ENCODE measurements around the gene POU3F1.

Gene POU3F1

DNA sequence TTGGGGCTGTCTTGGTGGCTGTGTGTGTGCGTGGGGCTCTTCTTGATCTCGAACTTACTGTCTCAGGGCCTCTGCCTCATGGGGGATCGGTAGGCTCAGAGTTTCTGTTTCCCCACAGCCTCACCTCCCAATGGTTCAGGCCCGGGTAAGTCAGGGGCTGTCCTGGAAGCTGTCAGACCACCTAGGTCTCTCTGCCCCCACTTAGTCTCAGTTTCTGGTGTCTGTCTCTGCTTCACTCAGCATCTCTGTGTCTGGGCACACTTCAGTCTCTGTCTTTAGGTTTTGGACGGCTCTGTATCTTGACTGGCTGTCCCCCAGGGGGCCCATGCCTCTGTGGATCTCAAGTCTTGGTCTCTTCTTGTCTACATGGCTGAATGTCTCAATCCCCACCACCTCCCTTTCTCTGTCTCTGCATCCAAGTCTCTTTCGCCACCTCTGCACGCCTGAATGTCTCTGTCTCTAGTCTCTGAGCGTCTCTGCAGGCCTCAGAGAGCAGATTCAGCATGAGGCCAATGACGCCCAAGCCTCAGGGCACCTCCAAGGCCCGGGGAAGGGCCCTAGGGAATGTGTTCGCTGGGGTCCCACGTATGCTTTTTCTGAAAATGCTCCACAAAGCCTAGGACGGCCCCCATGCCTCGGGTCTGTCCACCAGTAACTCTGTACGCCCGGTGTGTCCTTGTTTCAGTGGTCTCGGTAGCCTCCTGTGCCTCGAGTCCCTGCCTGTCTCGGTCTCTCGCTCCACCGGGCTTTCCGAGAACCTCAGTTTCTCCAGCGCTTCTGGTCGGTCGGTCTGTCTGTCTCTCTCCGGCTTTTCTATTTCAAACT is 42.1 kb downstream of the POU3F1 start:
- DNase-seq (ENCODE audit: insufficient read length, low spot score) = no peak
- no peak for TF ChIP-seq POLR2A (IDR thresholded peaks at IDR 0.05; ENCODE audit: low read depth, low read length)
- no peak for FAIRE-seq

DNA sequence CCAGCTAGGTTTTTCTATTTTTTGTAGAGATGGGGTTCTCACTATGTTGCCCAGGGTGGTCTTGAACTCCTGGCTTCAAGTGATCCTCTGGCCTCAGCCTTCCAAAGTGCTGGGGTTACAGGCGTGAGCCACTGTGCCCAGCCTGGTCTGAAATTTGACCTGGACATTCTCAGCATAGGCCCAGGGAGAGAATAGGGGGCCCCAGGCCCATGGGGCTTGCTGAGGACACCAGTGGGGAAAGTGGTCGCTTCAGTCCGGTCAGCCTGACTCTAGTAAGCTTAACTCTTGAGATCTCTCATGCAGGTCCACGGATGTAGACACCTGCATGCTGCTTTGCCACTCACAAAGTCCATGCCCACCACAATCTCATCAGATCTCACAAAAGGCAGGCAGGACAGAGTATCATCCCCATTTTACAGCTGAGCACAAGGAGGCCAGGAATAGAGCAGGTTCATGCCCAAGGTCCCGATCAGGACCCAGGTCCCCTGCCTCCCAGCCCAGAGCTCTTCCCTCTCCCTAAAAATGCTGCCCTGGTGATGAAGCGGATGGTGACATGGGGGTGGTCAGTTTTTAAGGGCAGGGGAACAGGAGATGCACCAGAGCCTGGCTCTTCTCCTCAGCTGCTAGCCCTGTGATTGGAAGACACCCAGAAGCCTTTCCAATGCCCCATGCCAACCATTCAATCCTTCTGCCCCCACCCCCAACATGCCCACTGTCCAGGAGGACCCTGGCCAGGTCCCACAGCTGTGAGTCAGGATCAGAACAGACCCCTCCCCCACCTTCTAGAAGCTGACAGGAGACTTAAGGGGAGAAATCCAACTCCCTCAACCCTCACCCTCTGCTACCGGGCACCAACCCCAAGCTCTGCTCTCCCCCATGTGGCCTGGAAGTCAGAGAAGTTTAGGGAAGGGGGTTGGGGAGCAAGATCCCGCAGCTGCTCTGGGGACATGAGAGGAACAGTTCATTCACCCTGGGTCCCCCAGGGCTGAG is 43.0 kb downstream of the POU3F1 start:
- FAIRE-seq (no peak), DNase-seq (ENCODE audit: insufficient read length, low spot score) (no peak)
- TF ChIP-seq POLR2A (IDR thresholded peaks at IDR 0.05; ENCODE audit: low read depth, low read length) = no peak

DNA sequence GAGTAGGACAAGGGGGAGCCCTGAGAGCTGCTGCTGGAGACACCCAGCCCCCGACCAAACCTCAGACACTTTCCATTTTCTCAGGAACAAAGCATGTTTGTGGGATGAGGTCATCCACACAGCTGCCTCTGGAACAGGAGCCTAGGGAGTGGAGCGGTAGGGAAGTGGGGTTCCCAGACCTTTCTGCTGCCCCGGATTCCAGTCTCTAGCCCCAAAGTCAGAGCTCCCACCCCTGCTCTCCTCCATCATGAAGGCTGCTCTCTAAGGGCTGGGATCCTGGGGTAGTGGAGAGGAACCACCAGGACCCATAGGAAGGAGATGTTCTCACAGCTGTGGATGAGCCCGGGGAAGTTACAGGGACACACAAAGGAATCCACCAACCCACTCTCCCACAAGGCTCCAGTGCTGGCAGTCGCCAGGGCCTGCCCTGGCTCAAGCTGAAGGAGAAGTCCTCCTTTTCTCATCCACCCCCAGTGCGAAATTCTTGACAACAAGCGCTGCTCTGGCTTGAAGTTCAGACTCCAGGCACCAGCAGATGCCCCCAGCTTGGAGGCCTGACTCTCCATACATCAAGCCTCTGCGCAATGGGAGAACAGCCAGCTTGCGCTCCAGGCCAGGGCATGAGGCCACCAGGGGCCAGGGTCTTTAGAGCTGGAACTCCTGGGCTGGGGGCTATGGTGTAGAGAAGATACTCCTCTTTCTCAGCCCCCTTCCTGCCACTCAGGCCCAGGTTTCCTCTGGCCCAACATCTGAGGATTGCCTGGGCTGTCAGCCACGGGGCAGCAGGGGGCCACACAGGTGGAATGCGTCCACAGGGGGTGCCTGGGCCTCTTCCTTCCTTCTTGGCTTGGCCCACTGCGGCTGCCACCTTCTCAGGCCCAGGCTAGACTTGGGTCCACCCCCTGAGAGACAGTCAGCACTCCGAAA is 45.8 kb downstream of the POU3F1 start:
- TF ChIP-seq POLR2A (IDR thresholded peaks at IDR 0.05; ENCODE audit: low read depth, low read length) = no peak; the same call in 1 of the 2 replicates
- DNase-seq (ENCODE audit: insufficient read length, low spot score) (peak; percentile 63), FAIRE-seq (no peak)

DNA sequence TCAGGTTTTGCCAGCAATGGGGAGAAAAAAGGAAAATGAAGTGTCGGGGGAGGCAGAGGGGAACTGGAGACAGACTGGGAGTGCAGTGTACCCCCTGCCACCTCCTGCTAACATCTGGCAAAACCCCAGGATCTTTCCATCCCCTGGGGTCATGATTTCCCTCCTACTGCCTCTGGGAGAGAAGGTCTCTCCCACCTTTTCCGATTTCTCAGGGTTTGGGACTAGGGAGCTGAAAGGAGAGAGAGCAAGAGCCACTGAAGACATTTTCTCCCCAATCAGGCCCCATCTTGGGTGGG is 46.4 kb downstream of the POU3F1 start:
- DNase-seq (ENCODE audit: insufficient read length, low spot score) = no peak
- no peak for TF ChIP-seq POLR2A (IDR thresholded peaks at IDR 0.05; ENCODE audit: low read depth, low read length)
- no peak for FAIRE-seq

DNA sequence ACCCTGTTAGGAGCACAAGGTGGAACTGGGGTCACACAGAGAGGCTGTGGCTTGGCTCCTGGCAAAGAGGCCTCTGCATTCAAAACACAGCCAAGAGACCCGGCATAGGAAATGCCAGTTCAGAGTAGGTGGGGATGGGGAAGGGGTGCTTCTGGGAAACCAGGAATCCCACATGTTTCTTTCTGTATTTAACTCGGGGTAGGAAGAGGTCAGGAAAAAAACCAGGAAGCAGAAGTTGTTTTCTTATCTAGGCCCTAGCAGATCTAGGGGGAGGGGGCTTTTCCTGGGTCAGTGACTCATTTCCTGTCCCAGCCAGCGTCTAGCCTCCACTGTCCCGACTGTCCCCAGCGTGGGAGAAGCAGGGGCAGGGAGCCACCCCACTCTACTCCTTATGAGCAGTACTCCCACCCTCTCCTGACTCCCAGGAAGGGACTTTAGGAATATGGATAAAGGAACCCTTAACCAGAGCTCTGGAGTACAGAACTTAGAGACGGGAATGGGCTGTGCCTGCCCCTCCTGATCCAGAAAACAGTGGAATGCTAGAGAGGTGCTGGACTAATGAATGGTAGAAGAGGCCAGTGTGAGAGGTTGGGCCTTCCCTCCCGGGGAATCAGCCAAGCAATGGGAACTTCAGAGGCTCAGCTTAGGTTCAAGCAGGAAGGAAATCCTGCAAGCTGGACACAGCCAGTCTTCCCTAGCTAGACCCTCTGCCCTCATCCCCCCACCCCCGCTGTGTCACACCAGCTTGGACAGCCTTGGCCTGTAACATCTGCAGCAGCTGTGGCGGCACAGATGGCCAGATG is 47.0 kb downstream of the POU3F1 start:
- no peak for TF ChIP-seq POLR2A (IDR thresholded peaks at IDR 0.05; ENCODE audit: low read depth, low read length)
- DNase-seq (ENCODE audit: insufficient read length, low spot score) (peak; percentile 56), FAIRE-seq (no peak)

DNA sequence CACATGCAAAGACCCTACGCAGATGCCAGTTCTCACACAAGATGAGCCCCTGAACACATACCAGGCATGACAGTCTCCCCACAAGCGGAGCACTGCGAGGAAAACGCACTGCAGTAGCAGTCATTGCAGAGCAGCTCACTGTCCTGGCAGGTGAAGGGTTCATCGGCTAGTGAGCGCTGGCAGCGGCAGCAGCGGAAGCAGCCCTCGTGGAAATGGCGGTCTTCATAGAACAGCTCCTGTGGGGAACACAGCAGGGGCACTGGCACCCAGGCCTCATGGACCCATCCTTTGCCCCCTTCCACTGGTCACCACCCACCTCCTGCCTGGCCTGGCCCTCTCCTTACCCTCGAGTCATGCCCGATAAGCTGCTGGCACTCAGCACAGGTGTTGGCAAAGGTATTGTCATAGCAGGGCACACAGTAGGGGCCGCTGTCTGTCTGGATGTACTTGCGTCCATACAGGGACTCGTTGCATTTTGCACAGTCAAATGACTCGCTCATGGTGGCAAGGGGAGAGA is 47.6 kb downstream of the POU3F1 start:
- FAIRE-seq (no peak), DNase-seq (ENCODE audit: insufficient read length, low spot score) (no peak)
- no peak for TF ChIP-seq POLR2A (IDR thresholded peaks at IDR 0.05; ENCODE audit: low read depth, low read length)

DNA sequence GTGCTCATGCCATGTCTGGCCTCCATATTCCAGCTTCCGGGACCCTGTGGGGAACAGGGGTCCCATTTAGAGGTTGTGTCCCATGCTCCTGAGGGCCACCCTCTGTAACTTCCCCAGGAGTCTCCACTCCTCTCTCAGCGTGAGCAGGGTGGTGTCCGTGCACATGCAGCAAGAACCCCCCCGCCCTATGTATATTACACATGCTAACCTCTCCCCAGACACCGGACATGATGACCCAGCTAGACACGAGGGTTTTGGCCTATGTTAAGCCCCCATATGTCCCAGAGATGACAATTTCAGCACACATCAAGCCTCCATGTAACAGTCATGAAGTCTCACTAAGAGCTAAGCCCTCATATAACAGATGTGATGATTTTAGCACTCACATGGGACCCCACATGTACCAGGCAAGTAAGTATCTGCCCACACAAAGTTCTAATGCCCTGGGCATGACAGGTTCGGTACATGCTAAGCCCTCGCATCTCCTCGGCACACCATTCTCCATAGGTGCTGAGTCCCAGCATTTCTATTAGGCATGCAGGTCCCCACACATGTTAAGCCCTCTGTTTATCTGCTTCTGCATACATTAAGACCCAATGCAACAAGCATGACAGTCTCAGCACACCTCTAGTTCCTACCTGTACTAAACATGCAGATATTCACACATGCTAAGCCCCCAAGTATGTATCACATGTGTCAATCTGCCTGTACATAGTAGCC is 48.3 kb downstream of the POU3F1 start:
- no peak for FAIRE-seq

DNA sequence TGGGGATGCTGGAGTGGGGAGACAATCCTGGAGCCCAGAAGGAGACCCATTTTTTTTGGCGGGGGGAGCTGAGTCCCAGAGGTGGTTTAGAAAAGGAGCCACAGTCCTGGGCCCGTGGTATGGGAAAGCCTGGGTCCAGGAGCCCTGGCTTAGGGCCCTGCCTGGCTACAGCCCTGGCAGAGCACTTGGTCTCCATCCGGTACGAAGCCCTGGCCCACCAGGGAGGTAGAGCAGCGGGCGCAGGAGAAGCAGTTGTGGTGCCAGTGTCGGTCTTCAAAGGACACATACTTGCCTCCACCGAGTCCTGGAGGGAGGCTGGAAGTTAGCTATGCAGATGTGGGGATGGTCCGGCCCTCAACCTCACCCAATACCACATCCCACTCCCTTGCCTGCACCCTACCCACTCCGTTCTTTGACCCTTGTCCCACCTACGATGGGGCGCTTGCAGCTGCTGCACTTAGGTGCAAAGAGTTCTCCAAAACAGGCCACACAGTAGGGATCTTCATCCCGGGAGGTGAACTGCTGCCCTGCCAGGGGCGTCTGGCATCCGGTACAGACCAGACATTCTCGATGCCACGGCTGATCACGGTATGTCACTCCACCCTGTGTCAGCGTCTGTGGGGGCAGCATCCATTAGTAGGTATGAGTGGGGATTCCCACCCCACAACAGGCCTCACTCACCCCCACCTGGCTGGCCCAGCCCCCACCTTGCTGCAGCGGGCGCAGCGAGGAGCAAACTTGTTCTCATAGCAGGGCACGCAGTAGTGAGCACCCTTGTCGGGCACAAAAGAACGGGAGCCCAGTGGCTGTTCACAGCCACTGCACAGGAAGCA is 49.1 kb downstream of the POU3F1 start:
- no peak for DNase-seq (ENCODE audit: insufficient read length, low spot score)
- no peak for FAIRE-seq
- TF ChIP-seq POLR2A (IDR thresholded peaks at IDR 0.05; ENCODE audit: low read depth, low read length) = no peak

More for the DNA sequence above, 48.3 kb downstream of the POU3F1 start:
- TF ChIP-seq POLR2A (IDR thresholded peaks at IDR 0.05; ENCODE audit: low read depth, low read length) = no peak
- DNase-seq (ENCODE audit: insufficient read length, low spot score) = no peak

DNA sequence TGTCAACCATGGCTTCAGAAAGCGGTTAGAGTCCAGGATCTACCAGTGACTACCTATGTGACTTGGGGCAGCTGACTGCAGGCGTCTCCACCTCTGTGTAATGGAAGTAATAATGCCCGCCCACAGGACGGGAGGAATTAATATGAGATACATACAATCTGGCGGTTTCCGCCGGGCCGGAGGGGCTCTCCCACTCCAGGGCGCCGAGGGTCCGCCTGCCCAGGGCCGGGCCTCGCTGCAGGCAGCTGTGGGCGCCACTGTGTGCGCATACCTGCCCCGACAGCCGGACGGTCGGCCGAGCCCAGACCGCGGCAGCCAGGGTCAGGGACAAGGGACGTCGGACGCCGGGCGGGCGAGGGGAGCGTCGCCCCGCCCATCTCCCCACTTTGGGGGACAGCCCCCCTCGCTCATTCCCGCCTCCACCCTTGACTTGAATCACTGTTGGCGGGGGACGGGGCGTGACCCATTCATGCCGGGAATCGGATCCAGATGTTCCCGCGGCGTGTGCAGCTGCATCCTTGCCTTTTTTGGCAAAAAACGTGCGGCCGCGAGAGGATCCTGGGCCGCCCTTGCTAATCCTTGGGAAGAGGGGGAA is 50.7 kb downstream of the POU3F1 start:
- no peak for DNase-seq (ENCODE audit: insufficient read length, low spot score)
- no peak for TF ChIP-seq POLR2A (IDR thresholded peaks at IDR 0.05; ENCODE audit: low read depth, low read length)
- no peak for FAIRE-seq

DNA sequence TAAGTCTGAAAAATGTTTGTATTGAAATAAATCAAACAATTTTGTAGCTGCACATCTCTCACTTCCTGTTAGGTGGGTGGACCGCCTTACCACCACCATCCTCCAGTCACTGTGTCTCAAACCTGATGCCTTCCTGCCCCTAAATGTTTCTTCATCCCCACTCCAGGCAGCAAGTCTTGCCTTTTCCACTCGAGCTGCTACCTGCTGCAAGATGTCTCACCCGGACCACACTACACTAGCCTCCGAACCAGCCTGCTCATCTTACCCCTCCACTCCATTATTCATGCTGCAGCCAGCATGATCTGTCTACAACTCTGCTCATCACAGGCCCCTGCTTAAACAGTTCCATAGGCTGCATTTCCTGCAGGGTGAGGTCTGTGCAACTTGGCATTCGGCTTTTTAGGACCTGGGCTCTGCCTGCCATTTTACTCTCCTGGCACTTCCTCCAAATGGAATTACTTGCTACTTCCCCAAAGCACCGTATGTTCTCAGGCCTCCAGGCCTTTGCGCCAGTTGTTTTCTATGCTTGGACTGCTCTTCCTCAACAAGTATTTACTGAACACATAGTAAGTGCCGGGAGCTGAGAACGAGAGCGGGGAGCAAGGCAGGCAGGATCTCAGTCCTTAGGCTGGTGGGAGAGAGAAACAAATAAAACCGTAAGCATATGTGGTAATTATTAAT is 51.6 kb downstream of the POU3F1 start:
- no peak for TF ChIP-seq POLR2A (IDR thresholded peaks at IDR 0.05; ENCODE audit: low read depth, low read length)
- no peak for FAIRE-seq
- DNase-seq (ENCODE audit: insufficient read length, low spot score) = no peak
